ENCODE measurements around the gene POMGNT2.

DNA sequence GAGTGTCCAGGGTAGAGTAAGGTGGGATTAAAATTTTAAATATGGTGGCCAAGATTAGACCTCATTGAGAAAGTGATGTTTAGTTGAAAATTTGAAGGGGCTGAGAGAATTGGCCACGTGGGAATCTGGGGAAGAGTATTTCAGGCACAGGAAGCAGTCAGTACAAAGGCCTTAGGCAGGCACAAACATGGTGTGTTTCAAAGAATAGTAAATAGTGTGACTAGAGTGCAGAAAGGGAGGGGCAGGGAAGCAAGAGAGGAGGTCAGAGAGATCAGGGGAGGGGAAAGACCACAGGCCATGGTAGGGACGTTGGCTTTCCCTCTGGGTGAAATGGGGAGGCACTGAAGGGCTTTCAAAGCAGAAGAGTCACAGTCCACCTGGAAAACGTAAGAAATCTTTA is 36.6 kb upstream of the POMGNT2 start:
- no peak for TF ChIP-seq CHD1 (IDR thresholded peaks at IDR 0.05; ENCODE audit: low read depth, low read length)
- TF ChIP-seq SIX5 (IDR thresholded peaks at IDR 0.05; ENCODE audit: low read depth, low read length, severe bottlenecking), result no peak
- TF ChIP-seq, protein P1, sequence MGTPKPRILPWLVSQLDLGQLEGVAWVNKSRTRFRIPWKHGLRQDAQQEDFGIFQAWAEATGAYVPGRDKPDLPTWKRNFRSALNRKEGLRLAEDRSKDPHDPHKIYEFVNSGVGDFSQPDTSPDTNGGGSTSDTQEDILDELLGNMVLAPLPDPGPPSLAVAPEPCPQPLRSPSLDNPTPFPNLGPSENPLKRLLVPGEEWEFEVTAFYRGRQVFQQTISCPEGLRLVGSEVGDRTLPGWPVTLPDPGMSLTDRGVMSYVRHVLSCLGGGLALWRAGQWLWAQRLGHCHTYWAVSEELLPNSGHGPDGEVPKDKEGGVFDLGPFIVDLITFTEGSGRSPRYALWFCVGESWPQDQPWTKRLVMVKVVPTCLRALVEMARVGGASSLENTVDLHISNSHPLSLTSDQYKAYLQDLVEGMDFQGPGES (IDR thresholded peaks at IDR 0.05), result no peak
- no peak for TF ChIP-seq POLR2A (IDR thresholded peaks at IDR 0.05; ENCODE audit: low read depth, low read length)
